Activated CD8-positive, alpha-beta memory T cell treated with anti-CD3 and anti-CD28 coated beads for 4 hours (primary cell): ENCODE measurements around the gene HNF4A.

ENCODE experiments used
- DNase-seq, 2 donors: peaks; one replicate each; pipeline ENCODE4 v3.0.0-alpha.2; 2020; ENCODE audit warnings: low read depth in 2 of 2

The HNF4A gene

GRCh38 chr20:44405785-44406571 lies 50.5 kb downstream of the HNF4A start:
- DNase-seq, result no peak

- DNase-seq, result no peak
Measured at GRCh38 chr20:44406572-44407137, 51.2 kb downstream of the HNF4A start.

- DNase-seq, result no peak
Measured at GRCh38 chr20:44407402-44408184, 52.1 kb downstream of the HNF4A start.

- DNase-seq, result no peak
Measured at GRCh38 chr20:44409132-44409600, 53.7 kb downstream of the HNF4A start.

GRCh38 chr20:44410583-44411019 lies 55.1 kb downstream of the HNF4A start:
- DNase-seq, result no peak

- DNase-seq, result no peak
Measured at GRCh38 chr20:44411020-44411756, 55.7 kb downstream of the HNF4A start.

GRCh38 chr20:44411757-44412401 lies 56.4 kb downstream of the HNF4A start:
- no peak for DNase-seq

GRCh38 chr20:44412402-44413144 lies 57.1 kb downstream of the HNF4A start:
- DNase-seq, result no peak

- DNase-seq, result no peak
Measured at GRCh38 chr20:44413575-44414345, 58.3 kb downstream of the HNF4A start.

GRCh38 chr20:44414346-44414714 lies 58.8 kb downstream of the HNF4A start:
- no peak for DNase-seq

- no peak for DNase-seq
Measured at GRCh38 chr20:44414808-44415207, 59.3 kb downstream of the HNF4A start.

- DNase-seq, result no peak
Measured at GRCh38 chr20:44415833-44416715, 60.6 kb downstream of the HNF4A start.

- DNase-seq, result no peak
Measured at GRCh38 chr20:44418069-44418905, 62.8 kb downstream of the HNF4A start.

- no peak for DNase-seq
Measured at GRCh38 chr20:44419131-44419844, 63.8 kb downstream of the HNF4A start.

GRCh38 chr20:44420497-44420896 lies 65.0 kb downstream of the HNF4A start:
- DNase-seq, result no peak

- no peak for DNase-seq
Measured at GRCh38 chr20:44422083-44422482, 66.6 kb downstream of the HNF4A start.

- DNase-seq, result no peak
Measured at GRCh38 chr20:44423480-44423879, 68.0 kb downstream of the HNF4A start.
